Activated CD8-positive, alpha-beta T cell treated with anti-CD3 and anti-CD28 coated beads for 36 hours (primary cell): Measurements from ENCODE around the gene DCUN1D4. TPM values are rescaled to one million over a fixed set of nuclear protein-coding genes. Genes with fewer than 3 reads are reported as not detected.

ENCODE experiments used
- ATAC-seq: fragments of 200-7000 bp; cut with Tn5 transposase; one replicate; pipeline ENCODE4 v1.10.0; 2021; ENCODE audit warnings: mild to moderate bottlenecking, moderate library complexity
- CTCF ChIA-PET: fragments of 350-600 bp; sonication (Branson Sonifier 250); formaldehyde crosslinking; loops from one replicate; lab custom pipeline; 2021; ENCODE audit warnings: antibody characterized with exemption; lab: Charles Lee
- POLR2A ChIA-PET: fragments of 350-600 bp; sonication (Branson Sonifier 250); formaldehyde crosslinking; loops from one replicate; lab custom pipeline; 2021; ENCODE audit warnings: antibody characterized with exemption; lab: Charles Lee
- DNase-seq: peaks from one replicate; pipeline ENCODE4 v3.0.0-alpha.2; 2020
- H3K27ac Mint-ChIP-seq: one replicate; pipeline ENCODE4 v1.8.0; 2021; ENCODE audit warnings: mild to moderate bottlenecking, mixed read lengths
- H3K27me3 Mint-ChIP-seq: one replicate; pipeline ENCODE4 v1.8.0; 2021; ENCODE audit warnings: mixed read lengths
- H3K36me3 Mint-ChIP-seq: one replicate; pipeline ENCODE4 v1.8.0; 2021; ENCODE audit warnings: low read depth, mixed read lengths
- H3K4me1 Mint-ChIP-seq: one replicate; pipeline ENCODE4 v1.8.0; 2021; ENCODE audit warnings: low read depth, mixed read lengths
- H3K4me3 Mint-ChIP-seq: one replicate; pipeline ENCODE4 v1.8.0; 2021; ENCODE audit warnings: mild to moderate bottlenecking, moderate library complexity, mixed read lengths
- H3K9me3 Mint-ChIP-seq: one replicate; pipeline ENCODE4 v1.8.0; 2021; ENCODE audit warnings: mixed read lengths
- CTCF ChIP-seq: fragments of 200-600 bp; IDR thresholded peaks from one replicate; pipeline ENCODE4 v1.8.0; 2022; ENCODE audit warnings: antibody characterized with exemption, mild to moderate bottlenecking
- intact Hi-C: fragments of 100-400 bp; cut with micrococcal nuclease; formaldehyde crosslinking; loops from one replicate; pipeline ENCODE4 v1.10.0; 2022
- total RNA-seq, 2 experiments: library from RNA; stranded (reverse); gene quantifications; one replicate each; pipeline ENCODE4 v1.2.3, GENCODE V29; 2021

The DCUN1D4 gene
- total RNA-seq, 2 experiments from 2014 or later: 32.6 to 39.8 TPM

- ATAC-seq: no peak
- intact Hi-C loops: no loop called here
- DNase-seq: no peak
- no peaks in the 10 kb centered on the region for H3K27me3 Mint-ChIP-seq
- H3K9me3 Mint-ChIP-seq: no peaks in the 10 kb centered on the region
- TF ChIP-seq CTCF: no peak
- ChIA-PET CTCF (interaction anchor here (1.9 kb wide), 1 partner anchor 14 kb away, joined by 10 read pairs; no protein-coding TSS in a partner anchor), POLR2A (no interaction called here)
- H3K4me3 Mint-ChIP-seq: no peak overlapping the region
- no peak overlapping the region for H3K27ac Mint-ChIP-seq
- H3K36me3 Mint-ChIP-seq: peaks cover 47% of the 10 kb centered on the region
- H3K4me1 Mint-ChIP-seq: peaks cover 7% of the 10 kb centered on the region
Measured at GRCh38 chr4:51909236-51909703, 66.3 kb downstream of the DCUN1D4 start.

DNA sequence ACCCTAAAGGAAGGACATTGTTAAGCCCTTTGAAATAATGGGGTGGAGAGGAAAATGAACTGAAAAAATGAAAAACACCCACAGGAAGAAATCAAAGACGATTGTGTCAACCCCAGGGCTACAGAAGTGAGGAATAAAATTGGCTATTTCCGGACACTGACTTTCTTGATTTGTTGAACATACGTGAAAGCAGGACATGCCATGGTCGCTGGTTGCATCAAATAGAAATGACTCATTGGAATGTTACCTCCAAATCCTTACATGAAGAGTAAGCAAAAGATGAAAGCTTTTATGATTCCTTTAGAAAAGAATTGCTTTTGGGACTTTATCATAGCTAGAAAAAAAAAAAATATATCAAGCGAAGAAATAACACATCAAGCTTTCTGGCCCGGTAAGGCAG, 75.3 kb downstream of the DCUN1D4 start:
- ChIA-PET POLR2A (no interaction called here), CTCF (no interaction called here)
- DNase-seq (no peak), ATAC-seq (no peak)
- no peak for TF ChIP-seq CTCF
- H3K4me3 Mint-ChIP-seq: no peak overlapping the region
- H3K4me1 Mint-ChIP-seq: no peaks in the 10 kb centered on the region
- peaks cover 41% of the 10 kb centered on the region for H3K36me3 Mint-ChIP-seq
- H3K9me3 Mint-ChIP-seq: peaks cover 15% of the 10 kb centered on the region
- no peaks in the 10 kb centered on the region for H3K27me3 Mint-ChIP-seq
- intact Hi-C loops: no loop called here
- H3K27ac Mint-ChIP-seq: no peak overlapping the region

DNA sequence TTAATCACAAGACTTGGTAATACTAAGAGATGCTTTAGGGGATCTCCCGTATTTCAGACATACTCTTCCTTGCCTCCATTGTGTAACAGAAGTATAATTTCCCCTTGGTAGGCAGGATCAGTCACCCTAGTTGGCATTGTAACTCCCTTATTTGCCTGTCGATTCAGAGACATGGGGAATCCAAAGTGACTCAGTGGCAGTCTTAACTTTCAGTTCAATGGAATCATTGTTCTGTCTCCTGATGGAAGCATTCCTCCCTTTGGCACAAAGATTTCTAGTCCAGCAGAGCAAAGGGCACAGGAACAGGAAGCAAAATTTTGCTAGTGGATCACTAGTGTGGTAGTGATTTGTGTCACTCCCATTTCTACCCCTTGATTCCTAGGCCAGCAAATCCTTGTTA, 80.4 kb downstream of the DCUN1D4 start:
- Mint-ChIP-seq H3K4me1 (no peaks in the 10 kb centered on the region), H3K27ac (no peak overlapping the region), H3K36me3 (peaks cover 2% of the 10 kb centered on the region), H3K9me3 (peaks cover 15% of the 10 kb centered on the region), H3K27me3 (no peaks in the 10 kb centered on the region), H3K4me3 (no peak overlapping the region)
- DNase-seq (no peak), ATAC-seq (no peak)
- ChIA-PET POLR2A (no interaction called here), CTCF (no interaction called here)
- TF ChIP-seq CTCF: no peak
- intact Hi-C loops: no loop called here

DNA sequence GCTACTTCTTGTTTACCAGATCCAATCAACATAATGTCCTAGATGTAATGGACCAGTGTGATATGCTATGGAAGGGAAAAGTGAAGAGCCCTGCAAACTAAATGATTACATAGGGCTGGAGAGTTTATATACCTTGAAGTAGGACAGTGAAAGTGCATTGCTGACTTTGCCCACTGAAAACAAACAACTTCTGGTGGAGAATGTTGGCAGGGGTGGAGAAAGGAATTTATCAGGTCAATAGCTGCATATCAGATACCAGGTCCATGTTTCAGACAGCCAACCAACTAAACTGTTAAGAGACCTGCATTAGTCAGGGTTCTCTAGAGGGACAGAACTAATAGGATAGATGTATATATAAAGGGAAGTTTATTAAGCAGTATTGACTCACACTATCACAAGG, 82.4 kb downstream of the DCUN1D4 start:
- Mint-ChIP-seq H3K9me3 (peaks cover 4% of the 10 kb centered on the region), H3K27ac (no peak overlapping the region), H3K4me1 (no peaks in the 10 kb centered on the region), H3K36me3 (no peaks in the 10 kb centered on the region), H3K4me3 (no peak overlapping the region), H3K27me3 (peaks cover 6% of the 10 kb centered on the region)
- no peak for TF ChIP-seq CTCF
- intact Hi-C loops: no loop called here
- POLR2A ChIA-PET: no interaction called here
- CTCF ChIA-PET: no interaction called here
- no peak for DNase-seq
- ATAC-seq: no peak

- POLR2A ChIA-PET: no interaction called here
Measured at GRCh38 chr4:51930557-51930956, 87.6 kb downstream of the DCUN1D4 start.

More at GRCh38 chr4:51930557-51930956, 87.6 kb downstream of the DCUN1D4 start:
- CTCF ChIA-PET: no interaction called here
- Mint-ChIP-seq H3K4me3 (no peak overlapping the region), H3K4me1 (no peaks in the 10 kb centered on the region), H3K27ac (no peak overlapping the region), H3K36me3 (no peaks in the 10 kb centered on the region), H3K27me3 (peaks cover 18% of the 10 kb centered on the region), H3K9me3 (no peaks in the 10 kb centered on the region)
- ATAC-seq: no peak
- DNase-seq: no peak
- TF ChIP-seq CTCF: no peak
- intact Hi-C loops: no loop called here
